Large intestine (tissue), 3 donors: ENCODE data around the gene AXIN1. TPM values are rescaled to one million over a fixed set of nuclear protein-coding genes. Genes with fewer than 3 reads are reported as not detected.
A peak's percentile ranks its signal among the peaks of the same experiment; 100 is the strongest.
"Not testable (repeated sequence)": the region's sequence is repeated elsewhere in the genome, so short reads cannot be mapped to it uniquely, and the experiment has no call there.

ENCODE experiments used
- DNase-seq, 2 donors: peaks; one replicate each; pipeline versions ENCODE4 v3.0.0 to v3.0.0-alpha.2; 2013
- H3K27ac ChIP-seq: one replicate; pipeline ENCODE4 v1.5.1; 2013; ENCODE audit warnings: low read length
- H3K27me3 ChIP-seq: 2 replicates; pipeline ENCODE4 v1.6.1; 2013; ENCODE audit warnings: low read length; ENCODE audit not compliant: control insufficient read depth, insufficient read depth
- H3K36me3 ChIP-seq: 2 replicates; pipeline ENCODE4 v1.6.1; 2013; ENCODE audit warnings: low read length; ENCODE audit not compliant: control insufficient read depth, insufficient read depth
- H3K4me1 ChIP-seq: one replicate; pipeline ENCODE4 v1.6.1; 2013; ENCODE audit warnings: low read length; ENCODE audit not compliant: control insufficient read depth, insufficient read depth
- H3K4me3 ChIP-seq: one replicate; pipeline ENCODE4 v1.5.1; 2013; ENCODE audit warnings: low read length
- H3K9me3 ChIP-seq: one replicate; pipeline ENCODE4 v1.6.1; 2013; ENCODE audit warnings: mild to moderate bottlenecking, low read depth, low read length, moderate library complexity; ENCODE audit not compliant: control insufficient read depth
- WGBS: methylation state at CpG from one replicate; pipeline ENCODE4 v1.1.5; 2013; ENCODE audit warnings: low lambda C conversion rate; ENCODE audit not compliant: insufficient coverage; 5-methylcytosine and 5-hydroxymethylcytosine counted together
- polyA plus RNA-seq: library from polyadenylated mRNA; unstranded; fragments of 120-200 nt; gene quantifications from one replicate; pipeline ENCODE4 v1.2.1, GENCODE V29; 2013

Gene AXIN1
- polyA plus RNA-seq, 1 donor, result 29.8 TPM

- WGBS, result 80% methylated on average over 1 of the region's 29 CpGs
- H3K4me3 ChIP-seq, result no peak overlapping the region
- H3K9me3 ChIP-seq, result no peaks in the 10 kb centered on the region
- peaks cover 8% of the 10 kb centered on the region for H3K27me3 ChIP-seq
- H3K36me3 ChIP-seq, result peaks cover 46% of the 10 kb centered on the region
- no peak for DNase-seq
- no peak overlapping the region for H3K27ac ChIP-seq
- H3K4me1 ChIP-seq, result peaks cover 15% of the 10 kb centered on the region
Measured at GRCh38 chr16:368388-369158, 16.1 kb upstream of the AXIN1 start.

GRCh38 chr16:367333-367903, 14.9 kb upstream of the AXIN1 start:
- no peak overlapping the region for H3K4me3 ChIP-seq
- no CpG with 5 or more reads among the region's 18 CpGs for WGBS
- H3K36me3 ChIP-seq, result peaks cover 37% of the 10 kb centered on the region
- peaks cover 11% of the 10 kb centered on the region for H3K27me3 ChIP-seq
- H3K27ac ChIP-seq, result no peak overlapping the region
- no peak for DNase-seq
- H3K9me3 ChIP-seq, result no peaks in the 10 kb centered on the region
- peaks cover 15% of the 10 kb centered on the region for H3K4me1 ChIP-seq

- WGBS, result no CpG with 5 or more reads among the region's 10 CpGs
Measured at GRCh38 chr16:366476-366875, 14.0 kb upstream of the AXIN1 start.

GRCh38 chr16:364595-365491, 12.3 kb upstream of the AXIN1 start:
- no peak for DNase-seq
- Histone ChIP-seq H3K27ac (no peak overlapping the region), H3K4me3 (no peak overlapping the region), H3K36me3 (peaks cover 25% of the 10 kb centered on the region), H3K4me1 (peaks cover 10% of the 10 kb centered on the region), H3K9me3 (no peaks in the 10 kb centered on the region), H3K27me3 (peaks cover 11% of the 10 kb centered on the region)
- 90% methylated on average over 2 of the region's 19 CpGs for WGBS

More at GRCh38 chr16:366476-366875, 14.0 kb upstream of the AXIN1 start:
- Histone ChIP-seq H3K27ac (no peak overlapping the region), H3K36me3 (peaks cover 27% of the 10 kb centered on the region), H3K27me3 (peaks cover 11% of the 10 kb centered on the region), H3K9me3 (no peaks in the 10 kb centered on the region), H3K4me1 (peaks cover 15% of the 10 kb centered on the region), H3K4me3 (no peak overlapping the region)
- DNase-seq, result no peak

- no CpG with 5 or more reads among the region's 24 CpGs for WGBS
- DNase-seq, result no peak
- H3K4me3 ChIP-seq, result no peak overlapping the region
Measured at GRCh38 chr16:363766-364490, 11.4 kb upstream of the AXIN1 start.

GRCh38 chr16:363110-363765, 10.7 kb upstream of the AXIN1 start:
- peaks cover 3% of the 10 kb centered on the region for H3K4me1 ChIP-seq
- H3K9me3 ChIP-seq, result no peaks in the 10 kb centered on the region
- H3K27me3 ChIP-seq, result peaks cover 11% of the 10 kb centered on the region
- WGBS, result no CpG with 5 or more reads among the region's 20 CpGs
- no peak overlapping the region for H3K4me3 ChIP-seq
- DNase-seq, result no peak
- peaks cover 17% of the 10 kb centered on the region for H3K36me3 ChIP-seq
- no peak overlapping the region for H3K27ac ChIP-seq

More at GRCh38 chr16:363766-364490, 11.4 kb upstream of the AXIN1 start:
- peaks cover 24% of the 10 kb centered on the region for H3K36me3 ChIP-seq
- no peak overlapping the region for H3K27ac ChIP-seq
- no peaks in the 10 kb centered on the region for H3K9me3 ChIP-seq
- peaks cover 11% of the 10 kb centered on the region for H3K27me3 ChIP-seq
- H3K4me1 ChIP-seq, result peaks cover 3% of the 10 kb centered on the region

GRCh38 chr16:362702-362999, 10.1 kb upstream of the AXIN1 start:
- H3K36me3 ChIP-seq, result peaks cover 11% of the 10 kb centered on the region
- not testable (repeated sequence) for H3K27ac ChIP-seq, H3K9me3 ChIP-seq, DNase-seq, H3K4me1 ChIP-seq, H3K4me3 ChIP-seq
- no CpG with 5 or more reads among the region's 24 CpGs for WGBS
- peaks cover 11% of the 10 kb centered on the region for H3K27me3 ChIP-seq

GRCh38 chr16:361872-362701, 9.6 kb upstream of the AXIN1 start:
- DNase-seq, result peak; percentile 65 to 75
- H3K27ac ChIP-seq, result no peak overlapping the region
- no peak overlapping the region for H3K4me3 ChIP-seq
- peaks cover 3% of the 10 kb centered on the region for H3K4me1 ChIP-seq
- peaks cover 11% of the 10 kb centered on the region for H3K27me3 ChIP-seq
- no CpG with 5 or more reads among the region's 30 CpGs for WGBS
- H3K36me3 ChIP-seq, result peaks cover 5% of the 10 kb centered on the region
- no peaks in the 10 kb centered on the region for H3K9me3 ChIP-seq

GRCh38 chr16:361341-361871, 8.9 kb upstream of the AXIN1 start:
- peaks cover 3% of the 10 kb centered on the region for H3K4me1 ChIP-seq
- H3K27me3 ChIP-seq, result peaks cover 11% of the 10 kb centered on the region
- no peak for DNase-seq
- no peak overlapping the region for H3K4me3 ChIP-seq
- no peaks in the 10 kb centered on the region for H3K36me3 ChIP-seq
- H3K9me3 ChIP-seq, result no peaks in the 10 kb centered on the region
- no CpG with 5 or more reads among the region's 30 CpGs for WGBS
- H3K27ac ChIP-seq, result no peak overlapping the region
